GM12801 (cell line): ENCODE measurements around the gene CNTNAP2.

Source experiments
- CTCF ChIP-seq: IDR thresholded peaks from one replicate; pipeline ENCODE4 v1.5.1; 2011; ENCODE audit warnings: control low read depth; ENCODE audit not compliant: insufficient read length; ENCODE audit errors: extremely low read depth

The CNTNAP2 gene

GRCh38 chr7:148347981-148348380 is 2231.4 kb downstream of the CNTNAP2 start:
- no peak for TF ChIP-seq CTCF

- no peak for TF ChIP-seq CTCF
These were observed 2231.9 kb downstream of the CNTNAP2 start for GRCh38 chr7:148348466-148348865.

- no peak for TF ChIP-seq CTCF
These were observed 2239.7 kb downstream of the CNTNAP2 start for GRCh38 chr7:148356303-148356702.

GRCh38 chr7:148362541-148362940 is 2245.9 kb downstream of the CNTNAP2 start:
- TF ChIP-seq CTCF: no peak

GRCh38 chr7:148367731-148368475 is 2251.3 kb downstream of the CNTNAP2 start:
- no peak for TF ChIP-seq CTCF

- TF ChIP-seq CTCF: no peak
These were observed 2252.0 kb downstream of the CNTNAP2 start for GRCh38 chr7:148368562-148368961.

GRCh38 chr7:148371280-148371937 is 2254.8 kb downstream of the CNTNAP2 start:
- TF ChIP-seq CTCF: no peak
